Fibroblast of the conjunctiva (primary cell): ENCODE data around the gene OR5AC2.

Experiments
- DNase-seq: peaks from one replicate; pipeline ENCODE4 v3.0.0-alpha.2; 2010; ENCODE audit warnings: low read depth

OR5AC2 gene, protein sequence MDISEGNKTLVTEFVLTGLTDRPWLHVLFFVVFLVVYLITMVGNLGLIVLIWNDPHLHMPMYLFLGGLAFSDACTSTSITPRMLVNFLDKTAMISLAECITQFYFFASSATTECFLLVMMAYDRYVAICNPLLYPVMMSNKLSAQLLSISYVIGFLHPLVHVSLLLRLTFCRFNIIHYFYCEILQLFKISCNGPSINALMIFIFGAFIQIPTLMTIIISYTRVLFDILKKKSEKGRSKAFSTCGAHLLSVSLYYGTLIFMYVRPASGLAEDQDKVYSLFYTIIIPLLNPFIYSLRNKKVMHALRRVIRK

DNA sequence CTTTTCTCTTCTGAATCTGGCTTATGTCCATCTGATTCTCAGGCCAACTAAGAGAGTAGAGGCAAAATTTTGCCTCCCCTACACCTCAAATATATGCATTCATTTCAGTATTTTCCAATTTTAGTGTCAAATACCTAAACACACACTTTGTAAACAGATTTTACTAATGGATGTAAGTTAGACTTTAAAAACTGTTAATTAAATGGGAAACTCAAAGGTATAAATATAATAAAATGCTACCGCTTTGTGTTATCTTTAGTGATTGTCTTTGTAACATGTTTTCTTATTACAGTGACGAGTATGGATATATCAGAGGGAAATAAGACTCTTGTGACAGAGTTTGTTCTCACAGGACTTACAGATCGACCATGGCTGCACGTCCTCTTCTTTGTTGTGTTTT, at the start of gene OR5AC2:
Gene OR5AC2, plus strand, starts transcription at position 301 of the 400 bp plus-strand sequence. Its CDS starts 0 bp downstream, at position 301.
- no peak for DNase-seq

DNA sequence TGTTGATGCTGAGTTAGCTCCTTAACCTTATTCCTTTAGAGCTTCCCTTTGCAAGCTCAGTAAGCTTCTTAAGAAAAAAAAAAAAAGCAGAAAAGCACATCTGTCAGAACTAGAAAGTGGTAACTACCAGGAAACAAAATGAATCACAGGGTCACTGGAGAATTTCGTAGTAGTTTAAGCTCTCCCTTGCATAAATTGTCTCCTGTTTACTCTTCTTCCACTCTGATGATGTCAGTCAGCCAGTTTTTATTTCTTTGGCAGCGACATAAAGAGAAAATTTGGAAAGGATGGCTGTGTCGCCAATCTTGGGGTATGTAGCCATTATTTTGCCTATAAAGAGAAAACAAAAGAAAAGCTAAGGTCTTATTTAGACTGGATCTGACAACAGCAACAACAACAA, 48.7 kb upstream of the OR5AC2 start:
- DNase-seq, result no peak

DNA sequence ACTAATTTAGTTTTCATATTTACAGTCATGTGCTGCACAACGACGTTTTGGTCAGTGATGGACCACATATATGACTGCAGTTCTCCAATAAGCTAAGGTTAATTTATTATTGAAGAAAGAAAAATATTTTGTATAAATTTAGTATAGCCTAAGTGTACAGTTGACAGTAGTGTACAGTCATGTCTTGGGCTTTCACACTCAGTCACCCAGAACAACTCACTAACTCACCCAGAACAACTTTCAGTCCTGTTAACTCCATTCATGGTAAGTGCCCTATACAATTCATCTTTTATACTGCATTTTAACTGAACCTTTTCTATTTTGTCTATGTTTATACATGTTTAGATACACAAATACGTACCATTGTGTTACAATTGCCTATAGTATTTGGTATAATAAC, 48.1 kb upstream of the OR5AC2 start:
- DNase-seq, result no peak

DNA sequence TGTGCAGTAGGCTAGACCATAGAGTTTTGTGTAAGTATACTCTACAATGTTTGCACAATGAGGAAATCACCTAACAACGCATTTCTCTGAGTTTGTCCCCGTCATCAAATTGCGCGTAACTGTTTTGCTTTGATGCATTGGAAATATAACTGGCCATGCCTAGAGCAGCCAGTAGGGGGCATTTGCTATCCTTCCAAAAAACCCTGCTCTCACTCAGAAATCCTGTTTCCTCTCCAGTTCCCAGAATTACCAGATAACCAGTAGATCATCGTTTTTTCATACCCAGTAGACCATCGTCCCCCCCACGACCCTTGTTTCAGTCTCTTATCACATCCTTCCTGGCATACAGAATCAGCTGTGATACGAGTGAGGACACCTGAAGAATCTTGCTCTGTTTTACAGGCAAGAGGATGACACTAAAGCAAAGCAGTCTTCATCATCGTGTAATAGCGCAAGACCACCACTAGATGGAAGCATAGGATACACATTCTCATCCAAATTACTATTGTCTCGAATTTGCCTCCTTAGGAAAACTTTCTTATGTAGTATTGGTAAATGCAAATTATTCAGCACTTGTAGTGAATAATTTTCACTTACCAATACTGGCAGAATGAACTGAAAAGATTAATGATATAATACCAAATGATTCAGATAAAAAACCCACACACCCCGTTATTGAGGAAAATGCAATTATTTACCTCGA, 47.5 kb upstream of the OR5AC2 start:
- DNase-seq, result peak; percentile 79

DNA sequence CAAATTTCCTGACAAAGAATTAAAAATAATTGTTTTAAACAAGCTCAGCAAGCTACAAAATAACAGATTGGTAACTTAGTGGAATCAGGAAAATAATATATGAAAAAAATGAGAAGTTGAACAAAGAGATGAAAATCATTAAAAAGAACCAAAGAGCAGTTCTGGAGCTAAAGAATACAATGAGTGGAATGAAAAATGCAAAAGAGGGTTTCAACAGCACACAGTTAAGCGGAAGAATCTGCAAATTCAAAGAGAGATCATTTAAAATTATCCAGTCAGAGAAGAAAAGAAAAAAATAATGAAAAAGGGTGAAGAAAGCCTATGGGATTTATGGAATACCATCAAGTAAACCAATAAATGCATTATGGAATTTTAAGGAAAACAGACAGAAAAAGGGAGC, 45.6 kb upstream of the OR5AC2 start:
- no peak for DNase-seq

DNA sequence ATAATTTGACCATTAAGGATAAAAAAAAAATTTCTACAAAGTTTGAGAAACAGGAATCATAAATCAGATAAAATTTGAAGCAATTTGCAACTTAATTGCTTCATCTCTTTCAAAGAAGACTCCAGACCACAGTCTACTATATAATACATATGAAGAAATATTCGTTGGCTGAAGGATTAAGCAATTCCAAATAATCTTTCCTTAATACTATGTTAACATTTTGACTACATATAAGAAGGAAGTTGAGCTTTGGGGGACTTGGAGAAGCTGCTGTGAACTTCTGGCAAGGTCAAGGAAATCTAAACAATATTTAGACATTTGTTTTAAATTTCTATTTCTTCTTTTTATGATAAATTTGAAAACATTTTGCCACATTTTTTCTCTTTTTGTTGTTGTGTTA, 38.4 kb upstream of the OR5AC2 start:
- DNase-seq, result no peak

DNA sequence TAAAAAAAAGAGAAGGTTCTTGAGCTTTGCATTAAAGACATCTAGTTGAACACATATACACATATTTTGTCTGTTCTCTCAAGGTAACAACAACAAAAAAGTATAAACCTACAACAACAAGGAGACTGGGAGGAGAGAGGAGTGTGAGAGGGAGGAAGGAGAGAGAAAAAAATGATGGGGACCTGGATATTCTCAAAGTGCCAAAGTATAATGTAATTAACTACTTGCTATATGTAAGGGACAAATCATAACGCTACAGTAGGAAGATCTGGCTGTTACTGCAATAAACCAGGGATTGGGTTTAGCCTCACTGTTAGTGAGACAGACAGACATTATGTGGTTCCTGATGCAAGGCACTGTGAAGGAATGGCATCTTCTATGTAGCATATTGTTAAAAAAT, 37.7 kb upstream of the OR5AC2 start:
- no peak for DNase-seq

DNA sequence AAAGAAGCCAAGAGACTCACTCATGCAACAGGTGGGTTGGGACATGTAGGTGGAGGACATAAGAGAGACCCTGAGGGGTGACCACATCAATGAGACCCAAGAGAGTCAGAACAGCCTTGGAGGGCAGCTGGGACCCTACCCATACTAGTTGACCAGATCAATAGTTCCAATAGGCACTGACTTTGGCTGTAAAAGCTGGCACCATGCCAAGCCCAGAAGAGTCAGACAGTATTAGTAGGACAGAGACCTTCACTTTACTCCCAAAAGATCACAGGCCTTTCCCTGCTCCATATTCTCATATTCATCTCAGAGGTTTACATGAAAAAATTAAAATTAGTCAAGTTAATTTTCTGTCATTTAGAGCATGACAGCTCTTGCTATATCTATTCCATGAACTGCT, 30.9 kb upstream of the OR5AC2 start:
- no peak for DNase-seq

DNA sequence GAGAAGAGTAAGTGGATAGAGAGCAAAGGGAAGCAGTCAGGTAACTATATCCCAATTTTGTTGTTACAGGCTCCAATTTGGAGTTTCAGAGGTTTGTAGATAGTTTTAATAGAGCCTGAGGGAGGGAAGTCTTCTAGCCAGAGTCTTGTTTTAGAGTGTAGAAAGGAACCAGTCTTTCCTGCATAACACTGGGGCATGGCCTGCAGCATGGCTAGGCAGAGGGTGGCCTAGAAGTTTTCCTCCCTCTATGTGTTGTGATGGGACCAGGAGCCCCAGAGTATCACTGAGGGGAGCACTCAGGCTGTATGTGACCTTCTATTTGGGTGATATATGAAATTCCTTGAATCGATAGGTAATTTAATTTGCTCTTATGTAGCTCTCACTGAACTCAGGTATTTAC, 29.3 kb upstream of the OR5AC2 start:
- DNase-seq, result no peak

DNA sequence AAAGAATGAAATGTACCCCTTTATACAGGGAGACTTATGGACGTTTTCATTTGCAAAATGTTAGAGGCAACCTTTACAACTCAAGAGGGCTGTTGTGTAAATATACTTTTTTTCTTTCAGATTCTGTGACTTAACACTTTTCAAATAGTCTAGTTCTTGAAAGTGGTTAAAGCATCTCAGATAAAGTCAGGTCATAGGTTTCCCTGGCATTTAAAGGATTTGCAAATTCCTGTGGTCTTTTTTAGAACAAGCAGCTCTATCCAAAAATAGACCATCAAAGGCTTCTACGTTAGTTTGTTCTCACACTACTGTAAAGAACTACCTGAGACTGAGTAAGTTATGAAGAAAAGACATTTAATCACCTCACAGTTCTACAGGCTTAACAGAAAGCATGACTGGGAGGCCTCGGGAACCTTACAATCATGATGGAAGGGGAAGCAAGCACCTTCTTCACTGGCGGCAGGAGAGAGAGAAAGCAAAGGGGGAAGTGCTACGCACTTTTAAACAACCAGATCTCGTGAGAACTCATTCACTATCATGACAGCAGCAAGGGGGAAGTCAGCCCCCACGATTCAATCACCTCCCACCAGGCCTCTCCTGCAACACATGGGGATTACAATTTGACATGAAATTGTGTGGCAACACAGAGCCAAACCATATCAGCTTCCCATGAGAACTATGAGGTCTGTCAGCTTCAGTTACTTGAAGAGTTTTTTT, 28.6 kb upstream of the OR5AC2 start:
- DNase-seq, result no peak

DNA sequence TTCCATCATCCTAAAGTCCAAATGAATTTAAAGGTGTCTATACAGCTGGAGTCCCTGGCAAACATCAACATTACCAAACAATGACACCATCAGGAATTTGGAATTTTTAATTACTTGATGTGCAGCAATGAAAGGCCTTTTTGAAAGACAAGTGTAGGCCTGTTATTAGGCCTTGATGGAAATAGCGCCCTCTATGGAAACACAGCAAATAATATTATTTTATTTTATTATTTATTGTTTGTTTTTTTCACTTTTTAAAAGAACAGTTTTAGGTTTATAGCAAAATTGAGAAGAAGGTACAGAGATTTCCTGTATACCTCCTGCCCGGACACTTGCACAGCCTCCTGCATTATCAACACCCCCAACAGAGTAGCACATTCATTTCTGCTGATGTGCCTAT, 18.1 kb upstream of the OR5AC2 start:
- no peak for DNase-seq

DNA sequence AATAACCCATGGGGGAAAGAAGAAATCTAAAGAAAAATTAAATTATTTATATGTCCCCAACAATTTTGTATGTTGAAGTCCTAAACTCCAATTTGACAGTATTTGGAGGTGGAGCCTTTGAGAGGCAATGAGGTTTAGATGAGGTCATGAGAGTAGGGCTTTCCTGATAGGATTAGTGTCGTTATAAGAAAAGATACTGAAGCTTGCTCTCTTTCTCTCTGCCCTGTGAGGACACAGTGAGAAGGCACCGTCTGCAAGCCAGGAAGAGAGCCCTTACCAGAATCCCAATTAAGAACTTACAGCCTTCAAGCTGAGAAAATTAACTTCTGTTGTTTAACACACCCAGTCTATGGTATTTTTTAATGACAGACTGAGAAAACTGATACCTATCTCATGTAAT, 16.1 kb upstream of the OR5AC2 start:
- DNase-seq, result no peak

DNA sequence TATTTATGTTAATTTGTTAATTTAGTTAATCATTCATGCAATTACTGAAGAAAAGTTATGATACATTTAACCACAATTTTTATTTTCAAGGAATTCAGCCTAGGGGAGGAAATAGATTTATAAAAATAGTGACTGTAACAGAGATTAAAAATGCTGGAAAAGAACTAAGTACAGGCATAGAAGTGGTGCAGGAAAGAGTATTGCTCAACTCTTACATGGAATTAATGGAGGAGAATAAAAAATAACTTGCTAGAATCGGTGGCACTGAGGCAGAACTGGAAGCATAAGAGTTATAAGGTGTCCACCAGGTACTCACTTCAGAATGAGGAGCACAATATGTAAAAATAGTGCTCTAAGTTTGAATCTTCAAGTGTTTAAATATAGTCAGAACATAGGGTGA, 13.5 kb upstream of the OR5AC2 start:
- no peak for DNase-seq

DNA sequence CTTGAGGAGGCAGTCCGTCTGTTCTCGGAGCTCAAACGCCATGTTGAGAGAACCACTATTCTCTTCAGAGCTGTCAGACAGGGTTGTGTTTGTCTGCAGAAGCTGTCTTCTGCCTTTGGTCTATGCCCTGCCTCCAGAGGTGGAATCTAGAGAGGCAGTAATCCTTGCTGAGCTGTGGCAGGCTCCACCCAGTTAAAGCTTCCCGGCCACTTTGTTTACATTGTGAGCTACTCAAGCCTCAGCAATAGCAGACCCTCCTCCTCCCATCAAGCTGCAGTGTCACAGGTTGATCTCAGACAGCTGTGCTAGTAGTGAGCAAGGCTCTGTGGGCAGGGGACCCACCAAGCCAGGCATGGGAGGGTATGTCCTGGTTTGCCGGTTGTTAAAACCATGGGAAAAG, 8.9 kb downstream of the OR5AC2 start:
- no peak for DNase-seq

DNA sequence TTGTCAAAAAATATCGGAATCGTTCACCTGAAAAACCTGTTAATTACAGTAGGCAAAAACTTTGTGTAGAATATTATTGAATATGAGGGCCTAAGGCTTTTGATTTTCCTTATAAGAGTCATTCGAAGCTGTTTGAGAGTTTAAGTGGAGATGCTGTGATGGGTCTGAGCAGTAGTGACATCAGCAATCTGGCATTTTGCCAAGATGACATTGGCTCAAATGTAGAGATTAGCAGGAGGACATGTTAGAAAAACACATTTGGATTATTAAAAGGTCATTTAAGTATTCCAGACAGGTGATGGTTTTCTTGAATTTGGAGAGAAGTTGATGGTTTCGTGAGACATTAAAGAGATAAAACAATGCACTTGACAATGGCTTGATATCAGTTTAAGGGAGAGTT, 12.9 kb downstream of the OR5AC2 start:
- DNase-seq, result no peak

DNA sequence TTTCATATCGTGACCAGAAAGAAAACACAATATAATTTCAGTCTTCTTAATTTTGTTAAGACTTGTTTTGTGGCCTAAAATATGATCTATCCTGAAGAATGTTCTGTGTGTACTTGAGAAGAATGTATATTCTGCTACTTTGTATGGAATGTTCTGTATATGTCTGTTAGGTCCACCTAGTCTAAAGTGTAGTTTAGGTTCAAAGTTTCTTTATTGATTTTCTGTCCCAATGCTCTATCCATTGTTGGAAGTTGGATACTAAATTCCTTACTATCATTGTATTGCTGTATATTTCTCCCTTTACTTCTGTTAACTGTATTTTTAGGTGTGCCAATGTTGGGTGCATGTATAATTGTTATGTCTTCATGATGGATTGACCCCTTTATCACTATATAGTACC, 21.2 kb downstream of the OR5AC2 start:
- no peak for DNase-seq

DNA sequence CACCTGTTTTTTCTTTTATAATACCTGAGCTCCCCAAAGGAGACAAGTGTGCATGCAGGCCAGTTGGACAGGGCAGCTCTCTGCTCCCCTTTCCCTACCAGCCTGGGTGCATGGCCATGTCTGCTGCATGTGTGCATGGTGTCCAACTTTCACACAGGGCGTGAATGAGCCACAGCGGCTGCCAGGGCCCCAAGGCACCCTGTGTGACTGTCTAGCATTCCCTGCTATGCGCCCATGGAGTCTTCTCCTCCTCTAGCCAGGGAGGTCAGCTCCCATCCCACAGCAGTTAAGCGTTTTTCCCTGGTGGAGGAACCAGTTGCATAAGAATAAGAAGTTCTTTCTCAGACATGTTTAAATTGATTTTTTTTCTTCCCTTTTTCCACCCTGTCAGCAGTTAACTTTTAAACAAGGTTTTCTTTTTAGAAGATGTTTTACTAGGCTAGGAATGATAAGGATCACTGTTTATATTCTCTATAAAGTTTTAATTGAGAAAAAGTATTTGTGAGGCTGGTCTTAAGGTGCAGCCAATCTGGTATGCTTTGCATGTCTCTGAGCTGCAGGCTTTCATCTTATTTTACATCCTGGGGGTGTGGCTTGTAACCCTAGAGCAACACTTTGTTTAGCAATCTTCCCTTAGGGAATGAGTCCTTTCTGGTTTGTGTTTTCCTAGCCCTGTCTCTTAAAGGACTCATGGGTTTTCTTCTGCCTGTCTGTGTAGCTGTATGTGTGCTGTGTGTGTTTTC, 23.0 kb downstream of the OR5AC2 start:
- DNase-seq, result no peak

DNA sequence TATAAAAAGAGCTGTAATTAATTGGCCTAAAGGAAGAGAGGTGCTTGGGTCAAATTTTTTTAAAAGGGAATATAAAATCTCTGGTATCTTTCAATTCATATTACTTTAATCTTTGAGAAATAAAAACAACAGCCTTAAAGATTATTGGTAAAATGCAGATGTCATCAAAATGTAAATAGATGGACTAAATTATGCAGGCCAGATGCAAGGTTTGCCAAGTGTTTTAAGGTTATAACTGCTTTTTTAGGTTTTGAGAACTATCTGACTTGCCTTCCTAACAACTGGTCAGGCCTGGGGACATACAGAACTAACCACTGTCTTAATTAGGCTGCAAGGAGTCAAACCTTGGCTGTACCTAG, 23.6 kb downstream of the OR5AC2 start:
- no peak for DNase-seq

DNA sequence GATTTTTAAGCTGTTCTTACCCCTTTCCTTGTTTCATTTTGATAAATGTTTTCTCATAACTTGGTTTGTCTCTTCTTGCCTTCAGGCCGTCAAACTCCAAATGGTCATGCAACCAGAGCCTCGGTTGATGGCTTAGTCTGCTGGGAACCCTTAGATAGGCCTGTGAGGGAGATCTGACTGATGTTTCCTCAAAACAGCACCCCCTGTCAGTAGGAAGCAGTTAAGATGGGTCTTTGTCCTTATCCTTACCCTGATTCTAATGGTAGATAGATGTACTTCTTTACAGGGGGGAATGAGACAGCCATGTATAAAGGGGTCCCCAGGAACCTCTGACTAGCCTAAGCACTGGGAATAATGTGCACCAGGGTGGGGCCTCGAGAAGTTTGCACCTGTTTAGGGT, 27.3 kb downstream of the OR5AC2 start:
- no peak for DNase-seq

DNA sequence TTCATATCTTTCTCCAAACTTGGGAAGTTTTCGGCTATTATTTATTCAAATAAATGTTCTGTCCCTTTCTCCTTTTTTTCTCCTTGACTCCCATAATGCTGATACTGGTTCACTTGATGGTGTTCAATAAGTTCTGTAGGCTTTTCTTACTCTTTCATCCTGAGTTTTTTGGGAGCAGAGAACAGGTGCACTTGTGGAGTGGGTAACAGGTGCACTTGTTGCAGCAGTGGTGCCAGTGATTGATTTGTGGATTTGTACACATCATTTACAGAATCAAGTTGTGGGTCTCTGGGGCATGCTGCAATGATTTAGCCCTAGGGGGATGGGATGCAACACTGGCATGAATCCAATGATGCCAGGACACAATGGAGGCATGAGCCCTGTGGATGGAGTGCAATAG, 28.7 kb downstream of the OR5AC2 start:
- no peak for DNase-seq

DNA sequence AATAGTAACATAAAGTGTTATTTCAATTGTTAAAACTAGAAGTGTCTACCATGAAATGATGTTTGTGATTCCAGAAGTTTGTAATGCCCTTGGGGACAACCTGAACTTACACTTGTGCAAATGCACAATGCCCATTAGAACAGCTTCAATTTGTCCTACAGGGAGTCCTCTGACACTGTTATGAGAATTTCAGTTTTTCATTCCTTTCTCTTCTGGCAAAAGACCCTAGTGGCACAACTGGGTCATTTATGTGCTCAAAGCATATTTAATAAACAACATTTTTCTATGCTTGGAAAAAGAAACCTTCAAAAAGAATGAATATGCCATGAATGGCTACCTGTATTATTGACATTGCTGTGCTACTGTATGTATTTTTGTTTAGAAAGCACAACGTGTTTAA, 43.4 kb downstream of the OR5AC2 start, which contains the start of gene OR5H1:
Gene OR5H1, plus strand, starts transcription at position 301 of the 400 bp plus-strand sequence. CDS start 1,977 bp downstream, outside the sequence.
- no peak for DNase-seq

DNA sequence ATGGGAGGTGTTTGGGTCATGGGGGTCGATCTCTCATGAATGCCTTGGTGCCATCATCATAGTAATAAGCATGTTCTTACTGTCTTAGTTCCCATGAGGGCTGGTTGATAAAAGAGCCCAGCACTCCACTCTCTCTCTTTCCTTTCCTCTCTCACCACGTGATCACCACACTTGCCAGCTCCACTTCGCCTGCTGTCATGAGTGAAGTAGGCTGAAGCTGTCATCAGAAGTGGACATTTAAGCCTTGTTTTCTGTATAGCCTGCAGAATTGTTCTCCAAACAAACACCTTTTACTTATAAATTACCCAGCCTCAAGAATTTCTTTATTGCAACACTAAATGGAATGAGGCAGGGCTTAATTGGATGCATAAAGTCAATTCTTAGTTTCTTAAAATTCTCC, 49.7 kb downstream of the OR5AC2 start:
- no peak for DNase-seq
